Measurements from ENCODE around the gene PLA2G2C. TPM values are rescaled to one million over a fixed set of nuclear protein-coding genes. Genes with fewer than 3 reads are reported as not detected.

PLA2G2C gene
- total and polyA plus RNA-seq, 9 donors = 0.02 TPM; not detected in 8

- no peaks in the 10 kb centered on the region for H3K4me1 ChIP-seq (ENCODE audit: insufficient read depth)
- H3K27me3 ChIP-seq = no peaks in the 10 kb centered on the region
- TF ChIP-seq POLR2A (IDR thresholded peaks at IDR 0.05) (no peak), EP300 (IDR thresholded peaks at IDR 0.05) (no peak)
- TF ChIP-seq, protein P1, sequence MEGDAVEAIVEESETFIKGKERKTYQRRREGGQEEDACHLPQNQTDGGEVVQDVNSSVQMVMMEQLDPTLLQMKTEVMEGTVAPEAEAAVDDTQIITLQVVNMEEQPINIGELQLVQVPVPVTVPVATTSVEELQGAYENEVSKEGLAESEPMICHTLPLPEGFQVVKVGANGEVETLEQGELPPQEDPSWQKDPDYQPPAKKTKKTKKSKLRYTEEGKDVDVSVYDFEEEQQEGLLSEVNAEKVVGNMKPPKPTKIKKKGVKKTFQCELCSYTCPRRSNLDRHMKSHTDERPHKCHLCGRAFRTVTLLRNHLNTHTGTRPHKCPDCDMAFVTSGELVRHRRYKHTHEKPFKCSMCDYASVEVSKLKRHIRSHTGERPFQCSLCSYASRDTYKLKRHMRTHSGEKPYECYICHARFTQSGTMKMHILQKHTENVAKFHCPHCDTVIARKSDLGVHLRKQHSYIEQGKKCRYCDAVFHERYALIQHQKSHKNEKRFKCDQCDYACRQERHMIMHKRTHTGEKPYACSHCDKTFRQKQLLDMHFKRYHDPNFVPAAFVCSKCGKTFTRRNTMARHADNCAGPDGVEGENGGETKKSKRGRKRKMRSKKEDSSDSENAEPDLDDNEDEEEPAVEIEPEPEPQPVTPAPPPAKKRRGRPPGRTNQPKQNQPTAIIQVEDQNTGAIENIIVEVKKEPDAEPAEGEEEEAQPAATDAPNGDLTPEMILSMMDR (IDR thresholded peaks at IDR 0.05) = no peak
- DNase-seq = no peak
- WGBS, 3 donors = 52 to 69% (median 53%) methylated on average over 2 of the region's 2 CpGs
- no peak overlapping the region for H3K27ac ChIP-seq
- no peaks in the 10 kb centered on the region for H3K9me3 ChIP-seq
- intact Hi-C loops (cut with DNase I) = no loop called here
- no peak overlapping the region for H3K4me3 ChIP-seq
- no peaks in the 10 kb centered on the region for H3K36me3 ChIP-seq
Measured at GRCh38 chr1:20229171-20229570, 42.9 kb upstream of the PLA2G2C start.

GRCh38 chr1:20228314-20228825 lies 42.1 kb upstream of the PLA2G2C start:
- TF ChIP-seq POLR2A (IDR thresholded peaks at IDR 0.05) = no peak
- no peak for TF ChIP-seq EP300 (IDR thresholded peaks at IDR 0.05)
- TF ChIP-seq, protein P1 (IDR thresholded peaks at IDR 0.05) = no peak
- no peak overlapping the region for H3K4me3 ChIP-seq
- no peak overlapping the region for H3K27ac ChIP-seq
- 52 to 60% (median 60%) methylated on average over 11 of the region's 11 CpGs for WGBS, 3 donors
- no peaks in the 10 kb centered on the region for H3K4me1 ChIP-seq (ENCODE audit: insufficient read depth)
- H3K27me3 ChIP-seq = no peaks in the 10 kb centered on the region
- no peak for DNase-seq
- intact Hi-C loops (cut with DNase I) = no loop called here
- H3K9me3 ChIP-seq = no peaks in the 10 kb centered on the region
- H3K36me3 ChIP-seq = no peaks in the 10 kb centered on the region

- intact Hi-C loops (cut with DNase I) = no loop called here
- DNase-seq = no peak
- H3K9me3 ChIP-seq = no peaks in the 10 kb centered on the region
- no peak overlapping the region for H3K4me3 ChIP-seq
- H3K36me3 ChIP-seq = no peaks in the 10 kb centered on the region
- H3K27me3 ChIP-seq = no peaks in the 10 kb centered on the region
- no peak overlapping the region for H3K27ac ChIP-seq
- H3K4me1 ChIP-seq (ENCODE audit: insufficient read depth) = no peaks in the 10 kb centered on the region
- TF ChIP-seq EP300 (IDR thresholded peaks at IDR 0.05) (no peak), POLR2A (IDR thresholded peaks at IDR 0.05) (no peak)
- TF ChIP-seq, protein P1 (IDR thresholded peaks at IDR 0.05) = no peak
- 51 to 57% (median 56%) methylated on average over 4 of the region's 4 CpGs for WGBS, 3 donors
Measured at GRCh38 chr1:20227704-20228103, 41.4 kb upstream of the PLA2G2C start.

- intact Hi-C loops (cut with DNase I) = no loop called here
- H3K36me3 ChIP-seq = no peaks in the 10 kb centered on the region
- H3K4me3 ChIP-seq = no peak overlapping the region
- no peaks in the 10 kb centered on the region for H3K4me1 ChIP-seq (ENCODE audit: insufficient read depth)
- H3K27me3 ChIP-seq = no peaks in the 10 kb centered on the region
- H3K9me3 ChIP-seq = no peaks in the 10 kb centered on the region
- no peak for DNase-seq
- TF ChIP-seq EP300 (IDR thresholded peaks at IDR 0.05) = no peak
- TF ChIP-seq POLR2A (IDR thresholded peaks at IDR 0.05) = no peak
- TF ChIP-seq, protein P1 (IDR thresholded peaks at IDR 0.05) = no peak
- WGBS, 3 donors = 69 to 78% (median 76%) methylated on average over 3 of the region's 3 CpGs
- H3K27ac ChIP-seq = no peak overlapping the region
Measured at GRCh38 chr1:20224546-20224945, 38.2 kb upstream of the PLA2G2C start.
